ENCODE results near the gene BTF3.
A peak's percentile ranks its signal among the peaks of the same experiment; 100 is the strongest.
"Not testable (repeated sequence)": the region's sequence is repeated elsewhere in the genome, so short reads cannot be mapped to it uniquely, and the experiment has no call there.

Gene BTF3

GRCh38 chr5:73486119-73486899 is 11.9 kb upstream of the BTF3 start:
- DNase-seq (ENCODE audit: low read depth), result no peak

- not testable (repeated sequence) for DNase-seq (ENCODE audit: low read depth)
These were observed 11.0 kb upstream of the BTF3 start for GRCh38 chr5:73487257-73487656.

- no peak for DNase-seq (ENCODE audit: low read depth)
These were observed 10.4 kb upstream of the BTF3 start for GRCh38 chr5:73487815-73488214.

- DNase-seq (ENCODE audit: low read depth), result no peak
These were observed 9.4 kb upstream of the BTF3 start for GRCh38 chr5:73488806-73489205.

GRCh38 chr5:73490088-73490487 is 8.2 kb upstream of the BTF3 start:
- no peak for DNase-seq (ENCODE audit: low read depth)

- no peak for DNase-seq (ENCODE audit: low read depth)
These were observed 7.1 kb upstream of the BTF3 start for GRCh38 chr5:73491155-73491554.

- no peak for DNase-seq (ENCODE audit: low read depth)
These were observed 4.8 kb upstream of the BTF3 start for GRCh38 chr5:73493421-73493820.

GRCh38 chr5:73494721-73495120 is 3.5 kb upstream of the BTF3 start:
- DNase-seq (ENCODE audit: low read depth), result no peak

GRCh38 chr5:73495772-73496335 is 2.4 kb upstream of the BTF3 start:
- no peak for DNase-seq (ENCODE audit: low read depth)

- DNase-seq (ENCODE audit: low read depth), result no peak
These were observed 1.2 kb upstream of the BTF3 start for GRCh38 chr5:73496984-73497457.

GRCh38 chr5:73497497-73498056 is 665 bp upstream of the BTF3 start:
- no peak for DNase-seq (ENCODE audit: low read depth)

- DNase-seq (ENCODE audit: low read depth), result no peak
These were observed 945 bp downstream of the BTF3 start for GRCh38 chr5:73499187-73499586.

- no peak for DNase-seq (ENCODE audit: low read depth)
These were observed 1.5 kb downstream of the BTF3 start for GRCh38 chr5:73499756-73500155.

GRCh38 chr5:73501406-73501805 is 3.2 kb downstream of the BTF3 start:
- DNase-seq (ENCODE audit: low read depth), result no peak

- DNase-seq (ENCODE audit: low read depth), result no peak
These were observed 8.3 kb downstream of the BTF3 start for GRCh38 chr5:73506459-73506955.

- DNase-seq (ENCODE audit: low read depth), result no peak
These were observed 8.8 kb downstream of the BTF3 start for GRCh38 chr5:73507062-73507461.

GRCh38 chr5:73508521-73508920 is 10.3 kb downstream of the BTF3 start:
- DNase-seq (ENCODE audit: low read depth), result not testable (repeated sequence)

- DNase-seq (ENCODE audit: low read depth), result no peak
These were observed 15.8 kb downstream of the BTF3 start for GRCh38 chr5:73513996-73514395.

- DNase-seq (ENCODE audit: low read depth), result no peak
These were observed 16.2 kb downstream of the BTF3 start for GRCh38 chr5:73514418-73514817.

- no peak for DNase-seq (ENCODE audit: low read depth)
These were observed 17.0 kb downstream of the BTF3 start for GRCh38 chr5:73515232-73515631.

- DNase-seq (ENCODE audit: low read depth), result peak; percentile 52
These were observed 21.5 kb downstream of the BTF3 start for GRCh38 chr5:73519531-73520283.

- DNase-seq (ENCODE audit: low read depth), result no peak
These were observed 24.7 kb downstream of the BTF3 start for GRCh38 chr5:73522989-73523388.

- DNase-seq (ENCODE audit: low read depth), result no peak
These were observed 25.6 kb downstream of the BTF3 start for GRCh38 chr5:73523861-73524260.
